Type B pancreatic cell (in vitro differentiated cells): ENCODE measurements around the gene MANF. TPM values are rescaled to one million over a fixed set of nuclear protein-coding genes. Genes with fewer than 3 reads are reported as not detected.
"Not testable (repeated sequence)": the region's sequence is repeated elsewhere in the genome, so short reads cannot be mapped to it uniquely, and the experiment has no call there.

Experiments used
- DNase-seq: peaks from one replicate; pipeline ENCODE4 v3.0.0; 2021; ENCODE audit warnings: mixed read lengths; ENCODE audit not compliant: unreplicated experiment; ENCODE audit errors: extremely low spot score
- H3K27ac Mint-ChIP-seq: 2 replicates; pipeline ENCODE4 v1.8.0; 2021; ENCODE audit warnings: mild to moderate bottlenecking, mixed read lengths
- H3K27me3 Mint-ChIP-seq: 2 replicates; pipeline ENCODE4 v1.8.0; 2021; ENCODE audit warnings: mixed read lengths
- H3K36me3 Mint-ChIP-seq: 2 replicates; pipeline ENCODE4 v1.8.0; 2021; ENCODE audit warnings: mixed read lengths
- H3K4me1 Mint-ChIP-seq: one replicate; pipeline ENCODE4 v1.8.0; 2021; ENCODE audit warnings: mixed read lengths; ENCODE audit not compliant: unreplicated experiment
- H3K4me3 Mint-ChIP-seq: 2 replicates; pipeline ENCODE4 v1.8.0; 2021; ENCODE audit warnings: mild to moderate bottlenecking, mixed read lengths
- H3K9me3 Mint-ChIP-seq: 2 replicates; pipeline ENCODE4 v1.8.0; 2021; ENCODE audit warnings: mixed read lengths
- total RNA-seq: library from RNA; stranded (reverse); gene quantifications from 2 replicates; pipeline ENCODE4 v1.2.1, GENCODE V29; 2021; ENCODE audit warnings: low replicate concordance
- TF ChIP-seq, protein P1 (sequence below): fragments of 200-600 bp; sonication (generic); conservative IDR thresholded peaks from 2 replicates; pipeline ENCODE4 v1.5.0; 2021; ENCODE audit warnings: antibody characterized with exemption, mild to moderate bottlenecking

The MANF gene
- total RNA-seq, 1 donor from 2014 or later, result 139 TPM

DNA sequence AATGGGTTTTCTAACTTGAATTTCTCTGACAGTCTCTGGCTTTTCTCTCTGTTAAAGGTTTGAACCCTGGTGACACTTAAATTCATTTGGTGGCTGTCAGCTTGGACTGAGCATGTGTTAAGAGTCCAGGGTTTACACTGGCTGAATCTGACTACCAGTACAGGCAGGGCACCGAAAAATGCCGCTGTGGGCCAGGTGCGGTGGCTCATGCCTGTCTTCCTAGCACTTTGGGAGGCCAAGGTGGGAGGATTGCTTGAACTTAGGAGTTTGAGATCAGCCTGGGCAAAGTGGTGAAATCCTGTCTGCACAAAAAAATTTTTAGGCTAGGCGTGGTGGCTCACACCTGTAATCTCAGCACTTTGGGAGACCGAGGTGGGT, 1.8 kb downstream of the MANF start:
- no peaks in the 10 kb centered on the region for H3K27me3 Mint-ChIP-seq
- TF ChIP-seq, protein P1, sequence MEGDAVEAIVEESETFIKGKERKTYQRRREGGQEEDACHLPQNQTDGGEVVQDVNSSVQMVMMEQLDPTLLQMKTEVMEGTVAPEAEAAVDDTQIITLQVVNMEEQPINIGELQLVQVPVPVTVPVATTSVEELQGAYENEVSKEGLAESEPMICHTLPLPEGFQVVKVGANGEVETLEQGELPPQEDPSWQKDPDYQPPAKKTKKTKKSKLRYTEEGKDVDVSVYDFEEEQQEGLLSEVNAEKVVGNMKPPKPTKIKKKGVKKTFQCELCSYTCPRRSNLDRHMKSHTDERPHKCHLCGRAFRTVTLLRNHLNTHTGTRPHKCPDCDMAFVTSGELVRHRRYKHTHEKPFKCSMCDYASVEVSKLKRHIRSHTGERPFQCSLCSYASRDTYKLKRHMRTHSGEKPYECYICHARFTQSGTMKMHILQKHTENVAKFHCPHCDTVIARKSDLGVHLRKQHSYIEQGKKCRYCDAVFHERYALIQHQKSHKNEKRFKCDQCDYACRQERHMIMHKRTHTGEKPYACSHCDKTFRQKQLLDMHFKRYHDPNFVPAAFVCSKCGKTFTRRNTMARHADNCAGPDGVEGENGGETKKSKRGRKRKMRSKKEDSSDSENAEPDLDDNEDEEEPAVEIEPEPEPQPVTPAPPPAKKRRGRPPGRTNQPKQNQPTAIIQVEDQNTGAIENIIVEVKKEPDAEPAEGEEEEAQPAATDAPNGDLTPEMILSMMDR, result no peak
- peaks cover 26% of the 10 kb centered on the region for H3K36me3 Mint-ChIP-seq
- peak overlapping the region; percentile 99 for H3K4me3 Mint-ChIP-seq
- peak overlapping the region; percentile 99 for H3K27ac Mint-ChIP-seq
- H3K4me1 Mint-ChIP-seq, result peaks cover 31% of the 10 kb centered on the region
- H3K9me3 Mint-ChIP-seq, result no peaks in the 10 kb centered on the region
- DNase-seq, result peak; percentile 56

DNA sequence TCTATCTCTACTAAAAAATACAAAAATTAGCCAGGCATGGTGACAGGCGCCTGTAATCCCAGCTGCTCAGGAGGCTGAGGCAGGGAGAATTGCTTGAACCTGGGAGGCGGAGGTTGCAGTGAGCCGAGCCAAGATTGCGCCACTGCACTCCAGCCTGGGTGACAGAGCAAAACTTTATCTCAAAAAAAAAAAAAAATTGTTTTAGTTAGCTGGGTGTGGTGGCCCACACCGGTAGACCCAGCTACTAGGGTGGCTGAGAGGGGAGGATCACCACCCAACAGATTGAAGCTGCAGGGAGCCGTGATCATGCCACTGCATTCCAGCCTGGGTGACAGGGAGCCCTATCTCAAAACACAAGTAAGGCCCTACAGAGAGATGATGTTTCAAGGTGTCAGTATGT, 2.2 kb downstream of the MANF start:
- not testable (repeated sequence) for H3K27me3 Mint-ChIP-seq, H3K9me3 Mint-ChIP-seq
- H3K4me1 Mint-ChIP-seq, result peaks cover 31% of the 10 kb centered on the region
- peak overlapping the region; percentile 99 for H3K27ac Mint-ChIP-seq
- peak overlapping the region; percentile 99 for H3K4me3 Mint-ChIP-seq
- DNase-seq, result peak; percentile 29
- H3K36me3 Mint-ChIP-seq, result peaks cover 26% of the 10 kb centered on the region

DNA sequence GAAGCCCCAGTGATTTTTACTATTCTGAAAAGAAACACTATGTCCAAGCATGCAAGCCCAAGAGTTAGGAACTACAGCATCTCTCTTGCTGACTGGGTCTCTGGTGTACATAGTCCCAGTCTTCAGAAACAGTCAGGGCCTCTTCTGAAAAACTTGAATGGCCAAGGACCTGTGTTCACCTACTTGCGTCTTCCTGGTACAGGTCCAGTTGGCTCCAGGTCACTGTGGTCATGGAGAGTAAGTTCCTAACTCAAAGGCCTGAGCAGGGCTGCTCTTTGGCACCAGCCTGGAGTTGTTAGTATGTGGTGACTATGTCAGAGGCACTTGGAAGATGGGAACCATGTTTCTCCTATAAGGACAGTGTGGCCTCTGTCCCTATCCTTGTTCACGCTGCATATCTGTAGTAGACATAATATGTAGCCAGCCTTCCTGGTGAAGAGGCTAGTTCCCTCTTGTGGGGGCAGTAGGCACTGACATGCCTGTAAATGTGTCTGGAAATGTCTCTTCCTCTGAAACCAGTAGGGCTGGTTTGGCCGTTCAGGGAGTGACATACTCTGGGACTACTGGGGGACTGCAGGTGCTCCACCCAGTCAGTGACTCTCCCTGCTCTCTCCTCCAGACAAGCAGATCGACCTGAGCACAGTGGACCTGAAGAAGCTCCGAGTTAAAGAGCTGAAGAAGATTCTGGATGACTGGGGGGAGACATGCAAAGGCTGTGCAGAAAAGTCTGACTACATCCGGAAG, 3.4 kb downstream of the MANF start:
- peaks cover 34% of the 10 kb centered on the region for H3K36me3 Mint-ChIP-seq
- no peak for DNase-seq
- no peaks in the 10 kb centered on the region for H3K27me3 Mint-ChIP-seq
- peak overlapping the region; percentile 99 for H3K4me3 Mint-ChIP-seq
- TF ChIP-seq, protein P1, result peak; percentile 49
- H3K9me3 Mint-ChIP-seq, result no peaks in the 10 kb centered on the region
- peaks cover 31% of the 10 kb centered on the region for H3K4me1 Mint-ChIP-seq
- peak overlapping the region; percentile 99 for H3K27ac Mint-ChIP-seq

DNA sequence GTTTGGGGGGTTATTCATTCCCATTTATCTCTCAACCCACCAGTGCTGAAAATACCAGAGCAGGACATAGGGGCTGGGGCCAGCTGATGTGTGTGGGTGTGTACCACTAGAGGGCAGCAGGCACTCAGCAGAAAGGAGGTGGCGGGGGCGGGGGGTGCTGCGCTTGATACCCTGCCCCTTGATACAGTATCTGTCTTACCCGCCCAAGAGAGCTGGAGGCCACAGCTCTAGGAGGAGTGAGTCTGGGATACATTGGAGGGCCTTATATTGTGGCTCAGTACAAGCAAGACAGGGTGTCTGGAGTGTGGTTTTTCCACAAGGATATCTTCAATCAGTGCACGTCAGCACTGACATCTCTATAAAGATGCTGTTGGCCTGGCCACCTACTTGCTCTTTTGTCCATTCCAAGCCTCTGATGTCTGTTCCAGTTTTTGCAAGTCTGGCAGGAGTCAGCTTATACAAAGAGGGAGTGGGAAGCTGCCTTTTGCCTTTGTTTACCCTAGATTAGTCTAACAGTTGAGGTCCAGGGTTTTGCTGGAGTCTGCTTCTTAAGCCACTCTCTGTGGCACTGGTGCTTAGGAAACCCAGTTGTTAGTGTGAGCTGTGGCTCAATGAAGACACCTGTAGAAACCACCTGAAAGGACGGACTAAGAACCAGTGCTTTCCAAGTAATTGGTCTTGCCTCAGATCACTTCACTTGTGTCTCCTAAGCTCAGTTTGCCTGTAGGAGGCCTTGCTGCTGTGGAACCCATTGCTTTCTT, 4.5 kb downstream of the MANF start:
- peaks cover 43% of the 10 kb centered on the region for H3K36me3 Mint-ChIP-seq
- no peaks in the 10 kb centered on the region for H3K9me3 Mint-ChIP-seq
- peak overlapping the region; percentile 99 for H3K27ac Mint-ChIP-seq
- H3K4me3 Mint-ChIP-seq, result peak overlapping the region; percentile 89
- TF ChIP-seq, protein P1, result peak; percentile 80
- DNase-seq, result no peak
- H3K4me1 Mint-ChIP-seq, result peaks cover 34% of the 10 kb centered on the region
- H3K27me3 Mint-ChIP-seq, result no peaks in the 10 kb centered on the region

DNA sequence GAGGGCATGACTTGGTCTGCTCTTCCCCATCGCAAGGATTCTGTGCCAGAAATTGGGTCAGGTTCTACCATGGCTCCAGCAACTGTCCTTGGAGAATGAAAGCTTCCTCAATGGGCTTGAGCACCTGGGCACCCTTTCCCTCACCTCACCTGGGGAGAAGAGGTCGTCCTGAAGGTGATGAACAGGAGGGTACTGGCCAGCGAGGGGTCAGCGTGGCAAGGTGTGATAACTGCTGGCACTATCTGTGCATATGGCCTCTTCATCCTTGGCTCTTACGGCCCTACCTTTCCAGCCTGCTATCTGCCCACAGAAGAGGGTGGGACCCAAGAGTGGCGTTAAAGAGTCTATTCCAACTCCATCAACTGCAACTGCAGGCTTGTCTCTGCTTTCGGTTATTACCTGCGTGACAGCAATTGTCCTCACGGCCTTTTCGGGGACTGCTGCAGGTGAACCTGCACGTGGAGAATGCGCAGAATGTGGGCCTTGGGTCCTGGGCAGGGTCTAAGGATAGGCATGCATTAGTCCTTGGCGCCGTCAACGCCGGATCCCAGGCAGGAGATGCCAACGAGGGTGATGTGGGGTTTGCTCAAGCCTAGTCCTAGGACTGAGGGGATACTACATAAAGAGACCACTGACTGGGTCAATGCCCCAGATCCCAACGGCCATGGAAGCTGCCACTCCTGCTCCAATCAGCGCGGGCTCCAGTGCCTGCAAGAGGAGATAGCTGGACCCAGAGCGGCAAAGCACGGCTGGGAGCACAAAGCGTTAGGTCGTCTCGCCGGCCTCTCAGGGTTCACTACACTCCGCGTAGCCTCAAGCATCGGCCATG, 5.4 kb downstream of the MANF start:
- Mint-ChIP-seq H3K9me3 (no peaks in the 10 kb centered on the region), H3K27me3 (no peaks in the 10 kb centered on the region), H3K27ac (peak overlapping the region; percentile 99), H3K4me3 (peak overlapping the region; percentile 78), H3K36me3 (peaks cover 50% of the 10 kb centered on the region), H3K4me1 (peaks cover 41% of the 10 kb centered on the region)
- no peak for DNase-seq
- TF ChIP-seq, protein P1, result no peak
